ENCODE results near the gene GLI3. TPM values are rescaled to one million over a fixed set of nuclear protein-coding genes. Genes with fewer than 3 reads are reported as not detected.

GLI3 gene
- total RNA-seq, 3 donors from 2014 or later: 0.03 to 0.24 (median 0.13) TPM

DNA sequence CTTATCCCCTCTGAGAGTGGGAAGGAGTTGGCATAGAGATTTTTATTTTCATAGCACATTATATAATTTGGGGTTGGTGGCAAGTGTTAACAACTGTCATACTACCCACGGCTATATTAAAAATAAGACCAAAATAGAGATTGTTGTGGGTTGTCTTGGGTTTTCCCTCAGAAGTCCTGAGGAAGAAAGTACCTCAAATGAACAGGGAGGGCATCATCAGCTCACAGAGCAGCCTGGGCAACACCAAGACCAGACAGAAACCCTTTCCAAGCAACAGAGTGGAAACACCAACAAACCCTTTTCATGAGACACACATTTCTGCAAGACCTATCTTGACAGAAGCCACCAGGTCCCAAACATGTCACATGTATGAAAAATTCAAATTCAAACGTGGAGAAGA is 121.2 kb downstream of the GLI3 start:
- no peaks in the 10 kb centered on the region for H3K27me3 Mint-ChIP-seq (ENCODE audit: low read depth)
- H3K4me1 Mint-ChIP-seq (ENCODE audit: low read depth): no peaks in the 10 kb centered on the region
- no peak overlapping the region for H3K4me3 Mint-ChIP-seq
- ATAC-seq (no peak), DNase-seq (no peak)
- H3K36me3 Mint-ChIP-seq (ENCODE audit: insufficient read depth): no peaks in the 10 kb centered on the region
- no peaks in the 10 kb centered on the region for H3K9me3 Mint-ChIP-seq

DNA sequence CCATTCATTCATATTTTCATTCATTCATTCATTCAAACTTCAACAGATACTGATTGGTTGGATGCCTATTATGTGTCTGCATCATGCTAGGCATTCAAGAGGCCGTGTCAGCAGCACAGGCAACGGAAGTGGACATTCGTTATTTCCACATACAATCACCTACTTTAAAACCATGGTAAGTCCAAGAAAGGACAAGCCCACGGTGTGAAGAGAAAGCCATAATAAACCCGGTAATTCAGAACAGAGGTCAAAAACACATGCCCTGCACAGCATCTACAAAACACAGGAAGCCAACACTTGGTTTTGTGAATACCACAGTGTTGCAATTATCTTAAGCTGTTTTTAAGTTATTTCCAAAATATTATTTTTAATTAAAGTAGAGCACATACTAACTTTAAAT is 126.7 kb downstream of the GLI3 start:
- H3K9me3 Mint-ChIP-seq: no peaks in the 10 kb centered on the region
- no peak for ATAC-seq
- H3K27me3 Mint-ChIP-seq (ENCODE audit: low read depth): peaks cover 6% of the 10 kb centered on the region
- DNase-seq: no peak
- no peaks in the 10 kb centered on the region for H3K4me1 Mint-ChIP-seq (ENCODE audit: low read depth)
- H3K36me3 Mint-ChIP-seq (ENCODE audit: insufficient read depth): no peaks in the 10 kb centered on the region
- no peak overlapping the region for H3K4me3 Mint-ChIP-seq

DNA sequence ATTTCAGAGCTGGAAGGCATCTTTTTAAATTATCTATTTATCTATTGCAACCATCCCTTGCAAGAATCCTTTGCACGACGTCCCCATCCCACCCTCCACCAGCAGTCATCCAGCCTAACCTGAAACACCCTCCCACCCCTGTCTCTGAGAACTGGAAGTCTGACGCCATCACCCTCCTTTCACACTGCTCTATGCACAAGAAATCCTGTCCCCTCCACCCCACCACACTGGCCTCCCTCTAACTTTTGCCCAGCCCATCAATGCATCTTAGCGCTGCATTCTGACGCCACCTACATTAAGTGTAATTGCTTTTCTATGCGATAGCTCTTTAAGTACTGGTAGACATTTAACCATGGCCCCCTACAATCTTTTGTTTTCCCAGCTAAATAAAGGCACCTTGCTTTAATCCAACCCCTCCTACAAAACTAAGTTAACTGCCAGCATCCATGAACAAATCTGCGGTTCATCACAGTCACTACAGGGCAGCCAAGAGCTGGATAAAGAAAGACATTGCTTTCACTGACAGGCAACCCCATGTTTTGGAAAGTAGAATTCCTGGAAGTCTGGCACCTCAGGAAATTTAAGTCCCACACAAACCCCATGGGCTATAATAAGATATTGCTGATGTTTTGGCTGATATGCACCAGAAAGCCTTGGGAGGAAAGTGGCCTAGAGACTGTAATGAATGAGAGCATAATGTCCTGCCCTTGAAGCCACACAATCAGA is 128.0 kb downstream of the GLI3 start:
- no peak for ATAC-seq
- Mint-ChIP-seq H3K27me3 (ENCODE audit: low read depth) (peaks cover 6% of the 10 kb centered on the region), H3K4me1 (ENCODE audit: low read depth) (no peaks in the 10 kb centered on the region), H3K4me3 (no peak overlapping the region), H3K9me3 (no peaks in the 10 kb centered on the region), H3K36me3 (ENCODE audit: insufficient read depth) (no peaks in the 10 kb centered on the region)
- DNase-seq: no peak

DNA sequence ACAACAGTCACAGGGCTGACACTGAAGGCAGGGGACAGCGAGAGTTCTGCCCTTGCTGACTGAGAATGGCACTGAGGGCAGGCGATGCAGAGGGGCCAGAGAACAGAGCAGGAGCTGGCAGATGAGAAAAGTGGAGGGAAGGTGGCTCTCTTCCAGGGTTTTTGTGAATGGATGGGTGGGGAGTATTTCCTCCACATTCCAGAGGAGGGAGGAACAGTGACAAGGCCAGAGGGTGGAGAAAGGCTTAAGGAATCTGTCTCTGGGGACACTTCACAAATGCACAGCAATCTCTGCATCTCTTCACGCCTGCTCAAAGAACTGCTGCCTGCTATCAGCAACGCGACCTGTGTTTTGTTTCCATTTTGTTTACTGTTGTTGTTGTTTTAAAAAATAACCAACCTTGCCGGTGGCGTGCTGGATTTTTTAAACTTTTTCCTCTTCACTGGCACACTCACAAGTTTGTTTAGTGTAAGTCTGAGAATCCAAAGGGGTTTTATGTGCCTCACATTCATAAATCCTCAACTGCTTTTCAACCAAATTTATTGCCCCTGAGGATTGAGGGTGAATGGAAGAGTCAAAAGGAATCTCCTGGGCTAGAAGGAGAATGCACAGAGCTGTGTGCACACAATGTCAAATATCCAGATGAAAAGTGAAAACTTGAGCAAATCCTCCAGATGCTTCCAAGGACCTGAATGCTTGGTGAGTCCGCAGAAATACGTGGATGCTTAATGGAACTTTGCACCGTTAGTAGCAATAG is 129.3 kb downstream of the GLI3 start:
- H3K9me3 Mint-ChIP-seq: no peaks in the 10 kb centered on the region
- H3K27me3 Mint-ChIP-seq (ENCODE audit: low read depth): peaks cover 6% of the 10 kb centered on the region
- no peak overlapping the region for H3K4me3 Mint-ChIP-seq
- ATAC-seq (no peak), DNase-seq (no peak)
- no peaks in the 10 kb centered on the region for H3K4me1 Mint-ChIP-seq (ENCODE audit: low read depth)
- H3K36me3 Mint-ChIP-seq (ENCODE audit: insufficient read depth): no peaks in the 10 kb centered on the region

DNA sequence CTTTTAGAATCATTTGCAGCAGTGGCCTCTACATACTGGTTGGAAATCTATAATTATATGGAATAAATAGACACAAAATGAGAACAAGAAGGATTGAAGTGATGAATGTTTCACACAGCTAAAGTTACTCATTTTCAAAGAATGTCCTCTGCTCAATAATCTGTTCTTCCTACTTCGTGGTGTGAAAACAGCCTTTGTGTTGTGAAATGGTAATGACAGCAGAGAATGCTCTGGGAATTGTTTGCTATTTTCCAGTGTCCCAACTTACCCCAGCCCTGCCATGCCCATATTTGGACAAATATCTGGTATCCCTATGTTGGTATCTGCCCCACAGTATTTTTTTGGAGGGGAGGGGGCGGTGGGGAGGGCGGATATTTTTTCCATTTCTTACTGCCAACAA is 130.4 kb downstream of the GLI3 start:
- Mint-ChIP-seq H3K36me3 (ENCODE audit: insufficient read depth) (no peaks in the 10 kb centered on the region), H3K27me3 (ENCODE audit: low read depth) (peaks cover 6% of the 10 kb centered on the region), H3K4me3 (no peak overlapping the region), H3K4me1 (ENCODE audit: low read depth) (no peaks in the 10 kb centered on the region), H3K9me3 (no peaks in the 10 kb centered on the region)
- ATAC-seq (no peak), DNase-seq (no peak)

DNA sequence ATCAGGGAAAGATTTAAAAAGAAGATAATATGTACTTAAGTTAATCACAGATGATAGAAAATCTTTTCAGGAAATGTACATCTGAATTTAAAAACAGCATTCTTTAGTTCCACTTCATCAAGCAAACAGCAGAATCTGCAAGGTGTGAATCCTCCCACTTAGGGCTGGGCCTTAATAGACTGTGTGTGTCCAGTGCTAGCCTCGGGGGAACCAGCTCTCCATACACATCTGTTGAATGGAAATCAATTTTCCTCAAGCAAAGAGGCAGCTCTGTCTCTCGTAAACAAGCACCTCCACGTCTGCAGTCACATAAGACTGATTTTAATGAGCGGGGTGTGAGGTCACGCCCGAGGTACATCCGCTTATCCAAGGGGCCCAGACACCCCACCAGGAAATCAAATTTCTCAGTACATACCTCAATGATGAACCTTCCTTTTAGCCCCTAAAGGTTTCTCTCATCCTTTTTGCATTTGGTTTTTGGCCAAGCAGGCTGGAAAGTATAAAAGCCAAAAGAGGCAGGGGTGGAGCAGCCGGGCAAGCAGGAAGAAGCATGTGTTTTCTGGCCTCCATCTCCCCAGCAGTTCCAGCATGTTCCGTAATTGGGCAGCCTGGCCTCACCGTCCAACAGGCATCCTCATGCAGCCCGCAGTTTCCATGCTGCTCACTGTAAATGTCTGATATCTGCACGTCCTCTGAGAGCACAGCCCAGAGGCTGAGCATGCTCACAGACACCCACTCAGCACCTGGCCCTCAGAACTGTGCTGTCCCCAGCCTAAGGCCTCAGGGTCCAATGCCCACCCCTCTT is 131.3 kb downstream of the GLI3 start:
- ATAC-seq (no peak), DNase-seq (no peak)
- Mint-ChIP-seq H3K9me3 (no peaks in the 10 kb centered on the region), H3K36me3 (ENCODE audit: insufficient read depth) (no peaks in the 10 kb centered on the region), H3K27me3 (ENCODE audit: low read depth) (peaks cover 6% of the 10 kb centered on the region), H3K4me3 (no peak overlapping the region), H3K4me1 (ENCODE audit: low read depth) (no peaks in the 10 kb centered on the region)

DNA sequence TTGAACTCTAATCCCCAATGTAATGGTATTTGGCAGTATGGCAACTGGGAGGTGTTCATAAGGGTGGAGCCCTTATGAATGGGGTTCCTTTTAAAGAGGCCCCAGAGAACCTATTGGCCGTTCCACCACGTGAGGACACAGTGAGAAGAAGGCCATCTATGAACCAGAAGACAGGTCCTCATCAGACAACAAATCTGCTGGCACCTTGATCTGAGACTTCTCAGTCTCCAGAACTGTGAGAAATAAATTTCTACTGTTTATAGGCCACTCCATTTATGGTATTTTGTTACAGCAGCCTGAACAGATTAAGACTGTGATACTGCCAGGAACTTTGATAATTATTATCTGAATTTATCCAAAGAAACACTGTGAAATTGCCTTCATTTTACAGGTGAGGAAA is 132.3 kb downstream of the GLI3 start:
- no peaks in the 10 kb centered on the region for H3K9me3 Mint-ChIP-seq
- H3K4me1 Mint-ChIP-seq (ENCODE audit: low read depth): no peaks in the 10 kb centered on the region
- H3K36me3 Mint-ChIP-seq (ENCODE audit: insufficient read depth): no peaks in the 10 kb centered on the region
- no peak overlapping the region for H3K4me3 Mint-ChIP-seq
- peaks cover 6% of the 10 kb centered on the region for H3K27me3 Mint-ChIP-seq (ENCODE audit: low read depth)
- ATAC-seq (no peak), DNase-seq (no peak)

DNA sequence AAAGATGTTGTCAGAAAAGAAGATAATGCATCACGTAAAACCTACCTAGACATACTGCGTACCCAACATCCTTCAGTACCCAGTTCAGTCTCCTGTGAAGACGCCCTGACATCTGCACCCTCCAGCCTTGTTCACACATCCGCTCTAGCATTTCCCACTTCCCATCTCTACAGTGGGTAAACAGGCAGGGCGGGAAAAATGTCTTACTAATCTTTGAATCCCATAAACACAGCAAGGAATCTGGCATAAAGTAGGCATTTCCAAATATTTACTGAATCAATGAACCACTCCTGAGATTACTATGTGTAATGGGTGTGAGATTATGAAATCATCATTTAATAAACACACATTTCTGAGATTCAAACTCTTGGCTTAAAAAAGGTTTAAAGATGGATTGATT is 132.8 kb downstream of the GLI3 start:
- ATAC-seq (no peak), DNase-seq (no peak)
- Mint-ChIP-seq H3K4me1 (ENCODE audit: low read depth) (no peaks in the 10 kb centered on the region), H3K36me3 (ENCODE audit: insufficient read depth) (no peaks in the 10 kb centered on the region), H3K27me3 (ENCODE audit: low read depth) (peaks cover 6% of the 10 kb centered on the region), H3K4me3 (no peak overlapping the region), H3K9me3 (no peaks in the 10 kb centered on the region)

DNA sequence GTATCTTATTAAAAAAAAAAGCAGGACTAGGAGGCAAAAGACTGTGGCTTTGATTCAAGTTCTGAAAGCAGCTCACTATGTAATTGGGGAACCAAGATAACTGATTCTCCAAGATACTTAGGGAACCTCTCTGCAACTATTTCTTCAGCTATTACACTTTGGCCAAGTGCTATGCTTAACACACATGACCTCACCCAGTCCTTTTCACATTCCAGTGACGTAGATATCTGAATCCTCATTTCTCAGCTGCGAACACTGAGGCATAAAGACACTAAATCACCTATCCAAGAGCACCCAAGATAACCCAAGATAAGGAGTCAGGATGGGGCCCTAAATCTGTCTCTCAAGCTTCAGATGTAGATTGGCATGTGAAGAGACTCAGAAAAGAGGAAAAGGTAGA is 133.6 kb downstream of the GLI3 start:
- no peak overlapping the region for H3K4me3 Mint-ChIP-seq
- no peaks in the 10 kb centered on the region for H3K36me3 Mint-ChIP-seq (ENCODE audit: insufficient read depth)

DNA sequence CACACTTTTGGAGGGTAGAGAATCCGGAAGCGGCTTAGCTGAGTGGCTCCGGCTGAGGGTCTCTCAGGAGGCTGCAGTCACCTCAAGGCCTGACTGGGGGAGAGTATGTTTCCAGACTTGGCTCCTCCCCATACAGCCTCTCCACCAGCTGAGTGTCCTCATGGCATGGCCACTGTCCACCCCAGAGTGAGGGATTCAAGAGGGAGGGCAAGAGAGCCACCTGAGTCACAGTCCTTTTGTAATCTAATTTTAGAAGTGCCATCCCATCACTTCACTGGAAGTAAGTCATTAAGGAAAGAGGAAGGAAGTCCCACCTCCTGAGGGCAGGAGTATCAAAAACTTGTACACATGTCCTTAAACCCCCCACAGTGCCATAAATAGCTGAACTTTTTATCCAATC is 134.0 kb downstream of the GLI3 start:
- no peak for ATAC-seq
- DNase-seq: no peak
- Mint-ChIP-seq H3K36me3 (ENCODE audit: insufficient read depth) (no peaks in the 10 kb centered on the region), H3K4me3 (no peak overlapping the region), H3K4me1 (ENCODE audit: low read depth) (no peaks in the 10 kb centered on the region), H3K9me3 (no peaks in the 10 kb centered on the region), H3K27me3 (ENCODE audit: low read depth) (no peaks in the 10 kb centered on the region)

More for the DNA sequence above, 133.6 kb downstream of the GLI3 start:
- DNase-seq (no peak), ATAC-seq (no peak)
- Mint-ChIP-seq H3K9me3 (no peaks in the 10 kb centered on the region), H3K4me1 (ENCODE audit: low read depth) (no peaks in the 10 kb centered on the region), H3K27me3 (ENCODE audit: low read depth) (peaks cover 2% of the 10 kb centered on the region)

DNA sequence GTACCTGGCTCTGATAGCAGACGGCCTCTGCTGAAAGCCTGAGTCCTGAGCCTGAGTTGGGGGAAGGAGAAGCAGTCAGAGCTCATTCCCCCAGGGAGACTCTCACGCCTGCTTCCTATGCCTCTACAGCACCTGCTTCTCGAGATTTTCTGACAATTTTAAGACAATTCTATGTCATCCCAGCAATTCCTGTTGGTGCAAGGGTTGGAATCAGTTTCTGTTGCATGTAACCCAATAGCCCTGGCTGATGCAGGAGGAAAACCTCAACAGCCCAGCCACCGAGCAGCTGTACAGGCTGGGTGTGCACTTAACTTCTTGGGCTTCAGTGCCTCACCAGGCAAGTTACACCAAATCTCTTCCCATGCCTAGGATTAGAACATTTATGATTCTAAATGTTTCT is 134.7 kb downstream of the GLI3 start:
- no peak for ATAC-seq
- H3K4me3 Mint-ChIP-seq: no peak overlapping the region
- H3K36me3 Mint-ChIP-seq (ENCODE audit: insufficient read depth): no peaks in the 10 kb centered on the region
- no peaks in the 10 kb centered on the region for H3K4me1 Mint-ChIP-seq (ENCODE audit: low read depth)
- H3K27me3 Mint-ChIP-seq (ENCODE audit: low read depth): no peaks in the 10 kb centered on the region
- no peak for DNase-seq
- H3K9me3 Mint-ChIP-seq: no peaks in the 10 kb centered on the region

DNA sequence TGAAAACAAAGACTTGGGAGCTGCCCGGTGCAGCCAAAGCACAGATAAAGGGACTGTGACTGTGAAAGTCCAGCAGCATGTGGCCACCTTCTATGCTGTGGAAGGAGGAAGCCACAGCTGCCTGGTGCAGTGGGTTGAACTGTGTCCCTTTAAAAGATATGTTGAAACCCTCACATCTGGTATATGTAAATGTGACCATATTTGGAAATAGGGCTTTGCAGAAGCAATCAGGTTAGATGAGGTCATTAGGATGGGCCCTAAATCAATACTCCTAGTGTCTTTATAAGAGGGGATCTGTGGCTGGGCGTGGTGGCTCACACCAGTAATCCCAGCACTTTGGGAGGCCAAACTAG is 136.9 kb downstream of the GLI3 start:
- Mint-ChIP-seq H3K36me3 (ENCODE audit: insufficient read depth) (no peaks in the 10 kb centered on the region), H3K9me3 (no peaks in the 10 kb centered on the region), H3K27me3 (ENCODE audit: low read depth) (no peaks in the 10 kb centered on the region), H3K4me3 (no peak overlapping the region), H3K4me1 (ENCODE audit: low read depth) (no peaks in the 10 kb centered on the region)
- DNase-seq: no peak
- no peak for ATAC-seq

DNA sequence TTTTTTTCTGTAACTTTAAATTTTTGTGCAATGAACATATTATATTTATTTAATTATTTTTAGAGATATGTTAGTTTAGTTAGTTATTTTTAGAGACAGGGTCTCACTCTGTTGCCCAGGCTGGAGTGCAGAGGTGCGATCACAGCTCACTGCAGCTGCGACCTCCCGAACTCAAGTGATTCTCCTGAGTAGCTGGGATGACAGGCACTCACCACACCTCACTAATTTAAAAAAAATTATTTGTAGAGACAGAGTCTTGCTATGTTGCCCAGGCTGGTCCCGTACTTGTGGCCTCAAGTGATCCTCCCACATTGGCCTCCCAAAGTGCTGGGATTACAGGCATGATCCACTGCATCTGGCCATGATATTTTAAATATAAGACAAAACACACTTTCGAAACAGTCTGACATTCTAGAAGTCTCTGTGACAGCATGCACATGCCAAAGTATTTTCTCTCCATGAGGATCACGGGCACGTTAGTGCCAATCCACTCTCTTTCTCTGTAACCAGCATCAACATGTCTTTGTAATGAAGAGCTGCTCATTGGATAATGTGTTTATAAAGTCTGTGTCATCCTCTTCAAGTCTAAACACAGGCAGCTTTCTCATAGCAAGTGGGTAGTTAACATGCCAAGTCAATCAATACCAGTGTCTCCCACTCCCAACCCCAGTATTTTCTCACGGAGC is 137.4 kb downstream of the GLI3 start:
- Mint-ChIP-seq H3K9me3 (no peaks in the 10 kb centered on the region), H3K4me1 (ENCODE audit: low read depth) (no peaks in the 10 kb centered on the region), H3K27me3 (ENCODE audit: low read depth) (no peaks in the 10 kb centered on the region), H3K36me3 (ENCODE audit: insufficient read depth) (no peaks in the 10 kb centered on the region), H3K4me3 (no peak overlapping the region)
- ATAC-seq (no peak), DNase-seq (no peak)

DNA sequence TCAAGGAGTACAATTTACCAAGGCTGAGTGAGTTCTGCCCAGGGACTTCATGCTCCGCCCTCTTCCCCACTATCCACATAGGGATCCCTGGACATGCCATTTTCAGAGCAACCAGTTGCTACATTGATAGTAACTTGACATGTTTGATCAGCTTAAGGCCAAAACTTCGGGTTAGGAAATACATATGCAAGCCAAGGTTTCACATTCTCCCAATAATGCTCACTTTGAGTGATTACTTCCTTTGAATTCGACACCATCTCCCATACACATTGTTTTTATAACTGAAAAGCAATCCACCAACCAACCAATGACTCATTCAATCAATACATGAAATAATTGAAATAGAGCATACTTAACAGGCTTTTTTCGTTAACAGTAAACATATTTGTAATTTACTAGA is 137.9 kb downstream of the GLI3 start:
- no peak for ATAC-seq

More for the DNA sequence above, 137.9 kb downstream of the GLI3 start:
- DNase-seq: no peak
- Mint-ChIP-seq H3K27me3 (ENCODE audit: low read depth) (no peaks in the 10 kb centered on the region), H3K9me3 (no peaks in the 10 kb centered on the region), H3K4me1 (ENCODE audit: low read depth) (no peaks in the 10 kb centered on the region), H3K36me3 (ENCODE audit: insufficient read depth) (no peaks in the 10 kb centered on the region), H3K4me3 (no peak overlapping the region)
